CD4-positive, alpha-beta T cell treated with Interleukin-4 for 1 hour (primary cell): ENCODE data around the gene P2RX3.

Experiments
- DNase-seq, 2 donors: peaks; one replicate each; pipeline ENCODE4 v3.0.0-alpha.2; 2020 to 2022

Gene P2RX3

GRCh38 chr11:57376095-57377090 lies 38.2 kb downstream of the P2RX3 start:
- no peak for DNase-seq

DNA sequence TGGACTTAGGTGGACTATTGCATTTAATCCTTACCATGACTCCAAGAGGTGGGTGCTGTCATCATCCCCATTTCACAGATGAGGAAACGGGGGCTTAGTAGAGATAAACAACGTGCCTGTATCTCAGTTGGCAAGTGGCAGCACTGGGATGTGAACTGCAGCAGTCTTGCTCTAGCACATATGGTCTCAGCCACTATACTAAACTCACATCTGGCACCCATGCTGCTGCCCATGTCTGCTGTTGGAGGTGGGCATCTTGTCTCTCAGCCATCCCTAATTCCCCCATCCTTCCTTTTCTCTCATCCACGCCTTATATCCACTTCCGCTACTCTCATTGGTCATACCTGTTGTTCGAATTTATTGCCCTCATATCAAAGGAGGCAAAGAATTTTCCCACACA lies 39.0 kb downstream of the P2RX3 start:
- no peak for DNase-seq

DNA sequence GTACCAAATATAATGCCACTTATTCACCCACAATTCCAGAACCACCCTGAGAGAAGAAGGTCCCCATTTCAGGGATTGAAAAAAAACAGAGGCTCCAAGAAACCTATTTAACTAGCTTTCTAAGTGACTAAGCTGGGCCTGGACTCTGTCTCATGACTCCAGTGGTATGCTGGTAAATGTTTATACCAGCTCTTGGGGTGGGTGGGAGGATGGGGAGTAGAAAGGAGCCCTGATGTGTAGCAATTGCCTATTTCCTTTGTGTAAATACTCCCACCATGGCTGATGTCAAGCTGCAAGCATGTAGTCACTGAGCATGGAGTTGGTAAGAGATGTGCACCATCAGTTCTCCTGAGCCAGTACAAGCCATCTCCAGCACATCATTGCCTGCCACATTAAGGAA lies 40.0 kb downstream of the P2RX3 start:
- no peak for DNase-seq

DNA sequence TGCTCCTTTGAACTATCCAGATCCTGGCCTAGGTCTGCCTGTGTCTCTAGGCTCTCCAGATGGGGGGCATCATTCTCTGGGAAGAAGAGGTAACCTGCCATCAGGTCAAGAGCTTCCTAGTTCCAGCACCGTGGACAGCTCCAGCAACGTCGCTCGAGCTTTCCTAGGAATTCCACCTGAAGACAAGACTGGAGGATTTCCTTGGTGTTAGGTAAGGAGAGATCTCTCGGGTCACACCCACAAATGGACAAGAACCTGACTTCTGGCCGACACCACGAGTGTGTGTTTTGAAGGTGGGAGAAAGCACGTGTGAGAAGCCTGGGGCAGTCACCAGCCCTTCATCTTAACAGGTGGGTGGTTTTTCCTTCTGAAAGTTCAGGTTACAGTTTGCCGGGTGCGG lies 41.6 kb downstream of the P2RX3 start:
- DNase-seq: no peak

DNA sequence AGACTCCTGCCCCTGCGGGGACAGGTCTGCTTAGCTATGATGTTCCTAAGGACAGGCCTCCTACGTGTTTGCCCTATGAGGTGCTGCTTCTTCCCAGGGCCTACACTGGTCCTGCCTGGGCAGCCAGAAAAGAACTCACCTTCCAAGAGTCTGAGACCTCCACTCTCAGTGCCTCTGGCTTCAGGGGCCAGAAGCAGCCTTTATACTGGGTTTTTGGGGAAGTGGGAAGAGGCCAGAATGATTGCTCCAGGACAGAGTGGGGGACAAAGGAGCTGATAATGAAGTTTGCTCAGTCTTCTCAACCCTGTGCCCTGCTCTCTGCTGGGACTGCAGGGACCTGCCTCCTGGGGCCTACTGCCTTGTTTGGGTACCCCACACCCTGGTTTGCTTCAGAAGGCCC lies 42.8 kb downstream of the P2RX3 start, which contains the start of gene PRG3:
Gene PRG3, minus strand, starts transcription at position 176 of the 400 bp plus-strand sequence. CDS start 442 bp downstream, outside the sequence.
- no peak for DNase-seq

GRCh38 chr11:57386178-57386940 lies 48.2 kb downstream of the P2RX3 start:
- no peak for DNase-seq

GRCh38 chr11:57387289-57388030 lies 49.3 kb downstream of the P2RX3 start:
- no peak for DNase-seq

DNA sequence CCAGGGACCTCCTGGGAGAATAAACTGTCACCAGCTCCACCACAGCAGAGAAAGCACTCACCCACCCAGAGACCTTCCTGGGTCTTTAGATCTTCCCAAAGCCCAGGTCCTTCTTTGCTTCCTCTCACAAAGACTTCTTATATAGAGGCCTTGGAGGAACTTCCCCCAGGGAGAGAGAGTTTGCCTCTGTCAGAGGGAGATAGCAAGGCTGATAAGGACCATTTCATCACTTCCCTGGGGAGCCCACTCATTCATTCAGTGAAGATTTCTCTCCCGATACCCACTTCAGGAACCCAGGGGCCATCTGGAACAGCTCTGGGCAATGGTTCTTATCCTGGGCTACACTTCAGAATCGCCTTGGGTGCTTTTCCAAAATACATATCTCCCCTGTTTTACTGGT lies 52.4 kb downstream of the P2RX3 start, which contains the start of gene PRG2:
Gene PRG2, minus strand, starts transcription at position 116 of the 400 bp plus-strand sequence. CDS start 706 bp downstream, outside the sequence.
- no peak for DNase-seq

GRCh38 chr11:57391111-57391510 lies 53.0 kb downstream of the P2RX3 start:
- DNase-seq: no peak

DNA sequence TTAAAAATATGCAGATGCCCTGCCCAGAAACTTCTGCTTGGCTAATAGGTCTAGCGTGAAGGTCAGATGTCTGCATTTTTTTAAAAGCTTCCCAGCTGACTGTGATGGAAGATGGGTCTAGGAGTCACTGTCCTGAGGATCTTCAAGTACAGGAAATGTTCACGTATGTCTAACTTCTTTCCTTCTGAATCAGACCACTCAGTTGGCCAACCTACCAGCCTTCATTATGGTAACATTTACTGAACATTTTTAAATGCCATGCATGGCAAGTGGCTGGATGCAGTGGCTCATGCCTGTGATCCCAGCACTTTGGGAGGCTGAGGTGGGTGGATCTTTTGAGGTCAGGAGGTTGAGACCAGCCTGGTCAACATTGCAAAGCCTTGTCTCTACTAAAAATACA lies 53.4 kb downstream of the P2RX3 start:
- no peak for DNase-seq

DNA sequence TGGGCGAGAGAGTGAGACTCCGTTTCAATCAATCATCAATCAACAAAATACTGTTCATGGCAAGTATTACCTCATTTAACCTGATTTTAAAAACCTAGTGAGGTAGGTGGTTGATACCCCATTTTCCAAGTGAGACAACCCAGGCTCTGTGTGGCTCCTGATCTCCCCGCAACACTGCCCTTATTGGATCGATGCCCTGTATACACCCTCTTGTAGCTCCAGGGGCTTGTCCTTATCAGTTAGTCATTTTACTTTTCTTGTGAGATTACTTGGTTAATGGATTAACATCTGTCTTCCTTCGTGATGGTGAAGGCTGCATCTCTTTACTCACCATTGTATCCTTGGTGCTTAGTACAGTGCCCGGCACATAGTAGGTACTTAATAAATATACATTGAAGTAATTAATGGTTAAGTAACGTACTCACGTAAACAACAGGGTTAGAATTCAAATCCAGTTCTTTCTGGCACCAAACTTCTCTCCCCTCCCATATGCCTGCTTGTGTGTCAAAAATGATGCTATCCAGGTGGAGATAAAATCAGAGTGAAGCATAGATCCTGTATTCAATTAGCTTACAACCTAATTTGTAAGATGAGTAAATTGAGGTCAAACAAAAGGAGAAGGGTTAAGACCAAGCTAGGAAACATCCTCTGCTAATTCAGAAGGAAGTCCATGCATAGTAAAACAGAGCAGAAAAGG lies 54.1 kb downstream of the P2RX3 start:
- no peak for DNase-seq

DNA sequence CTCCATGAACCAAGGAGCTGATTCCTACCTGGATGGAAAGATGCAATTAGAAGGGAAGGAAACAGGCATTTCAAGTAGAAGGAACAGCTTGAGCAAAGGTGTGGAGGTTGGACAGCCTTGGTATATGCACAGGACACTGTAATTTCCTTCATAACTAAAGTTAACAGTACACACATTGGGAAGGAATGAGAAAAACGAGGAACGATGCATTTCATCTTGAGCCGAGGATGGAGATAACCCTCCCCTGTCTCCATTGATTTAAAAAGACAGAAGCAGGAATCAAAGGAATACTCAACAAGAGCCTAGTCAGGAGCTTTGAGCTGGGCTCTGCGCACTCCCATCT lies 54.6 kb downstream of the P2RX3 start:
- DNase-seq: no peak

DNA sequence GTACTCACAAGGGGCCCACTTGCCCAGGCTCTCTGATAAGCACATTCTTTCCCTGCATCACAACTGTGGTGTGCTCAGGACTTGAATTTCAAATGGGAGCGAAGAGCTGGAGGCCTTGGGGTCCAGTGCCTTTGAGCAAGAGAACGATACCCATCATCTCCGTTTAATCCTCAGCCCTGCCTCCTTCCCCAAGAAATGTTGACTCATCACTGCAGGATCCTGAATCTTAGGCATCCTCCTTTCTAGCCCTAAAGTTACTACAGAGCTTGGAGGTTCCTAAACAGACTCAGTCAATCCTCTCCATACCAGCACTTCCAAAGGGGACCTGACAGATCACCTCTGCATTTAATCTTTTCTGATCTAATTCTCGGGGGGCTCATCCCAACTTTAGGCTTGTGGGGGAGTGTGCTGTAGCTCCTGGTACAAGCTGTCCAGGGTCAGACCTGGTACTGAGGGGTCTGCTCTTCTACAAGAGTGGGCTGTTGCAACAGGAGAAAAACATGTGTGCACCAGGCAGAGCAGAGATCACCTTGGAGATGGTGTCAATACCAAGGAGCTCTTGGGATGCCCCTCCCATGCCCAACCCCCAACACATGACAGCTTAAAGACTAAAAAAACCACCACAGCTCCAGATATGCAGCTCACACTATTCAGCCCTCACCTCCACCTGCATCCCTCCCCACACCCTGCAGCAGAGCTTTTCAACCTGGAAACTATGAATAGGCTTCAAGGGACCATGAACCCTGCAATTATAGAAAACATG lies 56.2 kb downstream of the P2RX3 start:
- no peak for DNase-seq

GRCh38 chr11:57395905-57396623 lies 57.9 kb downstream of the P2RX3 start:
- DNase-seq: no peak

- DNase-seq: no peak
Observed at GRCh38 chr11:57396744-57397143, 58.6 kb downstream of the P2RX3 start.

DNA sequence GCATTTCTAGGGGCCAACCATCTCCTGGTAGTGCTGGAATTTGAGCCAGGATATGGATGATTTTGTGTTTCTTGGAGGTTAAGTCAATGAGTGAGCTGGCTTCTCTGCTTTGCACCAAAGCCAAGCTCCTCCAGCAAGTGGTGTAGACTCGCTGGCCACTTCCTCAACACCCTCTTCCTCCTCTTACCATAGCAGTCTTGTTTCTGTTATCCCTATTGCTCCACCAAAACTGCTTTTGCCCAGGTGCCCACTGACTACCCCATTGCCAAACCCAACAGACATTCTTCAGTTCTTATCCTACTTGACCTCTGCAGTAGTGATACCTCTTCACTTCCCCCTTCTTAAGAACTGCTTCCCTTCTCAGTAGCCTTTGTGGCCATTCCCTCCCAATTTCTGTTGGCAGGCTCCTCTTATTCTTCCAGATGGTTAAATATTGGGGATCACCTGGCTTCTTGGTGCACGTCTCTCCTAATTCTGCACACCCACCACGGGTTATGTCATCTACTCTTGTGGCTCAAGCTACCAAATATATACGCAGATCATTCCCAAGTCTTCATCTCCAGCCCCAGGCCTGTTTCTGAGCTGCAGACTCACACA lies 59.3 kb downstream of the P2RX3 start:
- no peak for DNase-seq

GRCh38 chr11:57399221-57399620 lies 61.1 kb downstream of the P2RX3 start:
- DNase-seq: no peak

DNA sequence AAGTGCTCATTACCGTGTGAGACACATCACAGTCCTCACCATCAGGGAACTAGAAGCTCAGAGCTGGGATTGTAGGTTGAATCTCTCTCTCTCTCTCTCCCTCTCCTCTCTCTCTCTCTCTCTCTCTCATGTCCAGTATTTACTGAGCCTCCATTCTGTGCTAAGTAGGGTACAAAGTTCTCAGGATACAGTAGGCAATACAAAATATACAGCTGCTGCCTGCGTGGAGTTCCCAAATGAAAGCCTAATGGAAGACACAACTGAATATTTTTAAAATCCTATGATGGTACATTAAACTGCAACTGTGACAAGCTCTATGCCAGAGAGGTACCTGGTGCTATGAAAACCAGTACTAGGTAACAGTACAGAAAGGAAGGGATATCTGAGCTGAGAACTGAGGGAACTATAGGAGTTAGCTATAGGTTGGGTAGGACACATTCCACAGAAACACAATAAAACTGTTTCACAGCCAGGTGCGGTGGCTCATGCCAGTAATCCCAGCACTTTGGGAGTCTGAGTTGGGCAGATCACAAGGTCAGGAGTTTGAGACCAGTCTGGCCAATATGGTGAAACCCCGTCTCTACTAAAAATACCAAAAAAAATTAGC lies 61.9 kb downstream of the P2RX3 start:
- DNase-seq: no peak

- DNase-seq: no peak
Observed at GRCh38 chr11:57402188-57403002, 64.2 kb downstream of the P2RX3 start.
